GM21381 (cell line): ENCODE data around the gene FLCN.

Source experiments
- ATAC-seq: cut with Tn5 transposase; IDR thresholded peaks from one replicate; pipeline ENCODE4 v1.9.1; 2021; ENCODE audit warnings: mild to moderate bottlenecking, moderate library complexity; ENCODE audit not compliant: unreplicated experiment

The FLCN gene

GRCh38 chr17:17170346-17170985 is 66.5 kb downstream of the FLCN start:
- ATAC-seq = no peak

- ATAC-seq = no peak
Measured at GRCh38 chr17:17169396-17169795, 67.6 kb downstream of the FLCN start.

GRCh38 chr17:17168401-17168800 is 68.6 kb downstream of the FLCN start:
- ATAC-seq = no peak

GRCh38 chr17:17167986-17168385 is 69.0 kb downstream of the FLCN start:
- no peak for ATAC-seq

- no peak for ATAC-seq
Measured at GRCh38 chr17:17167356-17167755, 69.6 kb downstream of the FLCN start.

GRCh38 chr17:17166446-17166845 is 70.5 kb downstream of the FLCN start:
- no peak for ATAC-seq

- ATAC-seq = no peak
Measured at GRCh38 chr17:17165666-17166308, 71.2 kb downstream of the FLCN start.

GRCh38 chr17:17164676-17165075 is 72.3 kb downstream of the FLCN start:
- no peak for ATAC-seq

- ATAC-seq = no peak
Measured at GRCh38 chr17:17164156-17164555, 72.8 kb downstream of the FLCN start.
